PC-9 (cell line): ENCODE results near the gene DOCK1. TPM values are rescaled to one million over a fixed set of nuclear protein-coding genes. Genes with fewer than 3 reads are reported as not detected.

Source experiments
- BruUV-seq: library from RNA; stranded (reverse); fragments of 400-500 nt; replicated peaks from 2 replicates; lab custom pipeline; 2021; lab: Mats Ljungman, UMichigan
- CTCF ChIA-PET: fragments of 300-600 bp; sonication (Branson Sonifier 250); formaldehyde crosslinking; loops from one replicate; lab custom pipeline; 2022; ENCODE audit warnings: antibody characterized with exemption; lab: Charles Lee
- POLR2A ChIA-PET: fragments of 300-600 bp; sonication (Branson Sonifier 250); formaldehyde crosslinking; loops from one replicate; lab custom pipeline; 2022; ENCODE audit warnings: antibody characterized with exemption; ENCODE audit not compliant: unreplicated experiment; lab: Charles Lee
- DNase-seq, 2 experiments: peaks; one replicate each; pipeline versions ENCODE4 v3.0.0 to v3.0.0-alpha.2; 2015 to 2022; ENCODE audit warnings: mixed read lengths in 1 of 2
- H2AFZ ChIP-seq: fragments of 200-600 bp; sonication (generic); 2 replicates; pipeline ENCODE4 v1.8.1; 2017; ENCODE audit warnings: antibody characterized with exemption
- H3F3A ChIP-seq: fragments of 200-600 bp; sonication (generic); 2 replicates; pipeline ENCODE4 v1.8.1; 2017; ENCODE audit warnings: antibody characterized with exemption, mild to moderate bottlenecking, low read depth; ENCODE audit not compliant: insufficient read depth
- H3K27ac ChIP-seq: fragments of 200-600 bp; sonication (generic); 2 replicates; pipeline ENCODE4 v1.6.1; 2016; ENCODE audit warnings: mixed run types
- H3K27me3 ChIP-seq: fragments of 200-600 bp; sonication (generic); 2 replicates; pipeline ENCODE4 v1.6.1; 2016; ENCODE audit warnings: low read depth, mixed run types; ENCODE audit not compliant: insufficient read depth
- H3K36me3 ChIP-seq: fragments of 200-600 bp; sonication (generic); 2 replicates; pipeline ENCODE4 v1.6.1; 2016; ENCODE audit warnings: low read depth, mixed run types
- H3K4me1 ChIP-seq: fragments of 200-600 bp; sonication (generic); replicated peaks from 2 replicates; pipeline ENCODE4 v1.6.1; 2016; ENCODE audit warnings: mixed run types; ENCODE audit not compliant: insufficient read depth
- H3K4me2 ChIP-seq: fragments of 200-600 bp; sonication (generic); 2 replicates; pipeline ENCODE4 v1.6.1; 2017; ENCODE audit warnings: mixed run types
- H3K4me3 ChIP-seq: fragments of 200-600 bp; sonication (generic); 2 replicates; pipeline ENCODE4 v1.6.1; 2016; ENCODE audit warnings: mixed run types
- H3K79me2 ChIP-seq: fragments of 200-600 bp; sonication (generic); 2 replicates; pipeline ENCODE4 v1.6.1; 2017; ENCODE audit warnings: low read depth, mixed run types
- H3K9me2 ChIP-seq: fragments of 200-600 bp; sonication (generic); 2 replicates; pipeline ENCODE4 v1.8.1; 2017; ENCODE audit warnings: mild to moderate bottlenecking; ENCODE audit not compliant: insufficient read depth
- H3K9me3 ChIP-seq: fragments of 200-600 bp; sonication (generic); 2 replicates; pipeline ENCODE4 v1.8.1; 2016; ENCODE audit warnings: low read depth; ENCODE audit not compliant: insufficient read depth
- H4K20me1 ChIP-seq: fragments of 200-600 bp; sonication (generic); 2 replicates; pipeline ENCODE4 v1.8.1; 2017; ENCODE audit not compliant: insufficient read depth
- CTCF ChIP-seq: fragments of 200-600 bp; sonication (generic); conservative IDR thresholded peaks from 2 replicates; pipeline ENCODE4 v1.6.1; 2017; ENCODE audit warnings: mixed run types, antibody characterized with exemption, mild to moderate bottlenecking, moderate library complexity
- EZH2 ChIP-seq: fragments of 200-600 bp; sonication (generic); IDR thresholded peaks from 2 replicates; pipeline ENCODE4 v1.8.0; 2017; ENCODE audit warnings: antibody characterized with exemption, low read depth
- intact Hi-C: fragments of 100-400 bp; cut with micrococcal nuclease; formaldehyde crosslinking; loops from one replicate; pipeline ENCODE4 v1.10.0; 2022; ENCODE audit not compliant: unreplicated experiment
- total RNA-seq: library from RNA; stranded (reverse); gene quantifications from 2 replicates; pipeline ENCODE4 v1.2.3, GENCODE V29; 2021

Gene DOCK1
- total RNA-seq, 1 experiment from 2014 or later, result 24.8 TPM

- intact Hi-C loops, result no loop called here
- TF ChIP-seq CTCF (no peak), EZH2 (no peak)
- Histone ChIP-seq H2AFZ (no peak overlapping the region), H3K36me3 (no peaks in the 10 kb centered on the region), H3K4me2 (no peak overlapping the region), H3K4me3 (no peak overlapping the region), H3K4me1 (no peaks in the 10 kb centered on the region), H3F3A (no peaks in the 10 kb centered on the region), H3K27me3 (no peaks in the 10 kb centered on the region), H3K79me2 (no peaks in the 10 kb centered on the region), H4K20me1 (no peaks in the 10 kb centered on the region), H3K27ac (no peak overlapping the region), H3K9me2 (no peaks in the 10 kb centered on the region), H3K9me3 (no peaks in the 10 kb centered on the region)
- BruUV-seq, result no TSS peak
- no peak for DNase-seq
- POLR2A ChIA-PET, result no interaction called here
- CTCF ChIA-PET, result no interaction called here
These were observed 165.9 kb downstream of the DOCK1 start for GRCh38 chr10:127071126-127071525.

DNA sequence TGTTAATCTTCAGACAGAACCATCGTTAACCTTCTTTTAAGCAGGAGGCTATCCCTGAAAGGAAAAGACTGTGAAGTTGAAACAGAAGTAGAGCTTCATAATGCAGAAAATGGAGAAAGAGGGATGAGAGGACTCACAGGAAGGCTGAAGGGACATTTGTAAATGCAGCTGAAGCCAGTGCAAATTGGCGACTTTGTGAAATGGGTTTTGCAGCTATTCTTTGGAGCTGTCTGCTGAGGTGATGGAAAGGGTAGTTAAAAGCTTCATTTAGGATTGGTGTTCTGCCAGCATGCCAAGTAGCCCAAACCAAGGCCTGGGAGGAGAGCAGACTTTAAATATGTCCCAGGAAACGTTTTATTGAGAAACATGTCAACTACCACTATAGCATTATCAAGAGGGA, 168.4 kb downstream of the DOCK1 start:
- Histone ChIP-seq H3K79me2 (no peaks in the 10 kb centered on the region), H3K4me2 (no peak overlapping the region), H3K9me3 (no peaks in the 10 kb centered on the region), H2AFZ (no peak overlapping the region), H3F3A (no peaks in the 10 kb centered on the region), H4K20me1 (no peaks in the 10 kb centered on the region), H3K9me2 (no peaks in the 10 kb centered on the region), H3K4me1 (no peaks in the 10 kb centered on the region), H3K36me3 (no peaks in the 10 kb centered on the region), H3K4me3 (no peak overlapping the region), H3K27me3 (no peaks in the 10 kb centered on the region), H3K27ac (no peak overlapping the region)
- DNase-seq, result no peak
- intact Hi-C loops, result no loop called here
- BruUV-seq, result no TSS peak
- ChIA-PET CTCF (no interaction called here), POLR2A (no interaction called here)
- TF ChIP-seq CTCF (no peak), EZH2 (no peak)

- no peaks in the 10 kb centered on the region for H3K36me3 ChIP-seq
- H3K79me2 ChIP-seq, result no peaks in the 10 kb centered on the region
- CTCF ChIA-PET, result no interaction called here
These were observed 174.2 kb downstream of the DOCK1 start for GRCh38 chr10:127079392-127079791.

More at GRCh38 chr10:127079392-127079791, 174.2 kb downstream of the DOCK1 start:
- Histone ChIP-seq H3K27ac (no peak overlapping the region), H3K4me3 (no peak overlapping the region), H3K4me1 (no peaks in the 10 kb centered on the region), H3K9me2 (no peaks in the 10 kb centered on the region), H3K9me3 (no peaks in the 10 kb centered on the region), H4K20me1 (no peaks in the 10 kb centered on the region), H3F3A (no peaks in the 10 kb centered on the region), H3K27me3 (no peaks in the 10 kb centered on the region), H2AFZ (no peak overlapping the region), H3K4me2 (no peak overlapping the region)
- intact Hi-C loops, result no loop called here
- TF ChIP-seq EZH2, result no peak
- no peak for TF ChIP-seq CTCF
- POLR2A ChIA-PET, result no interaction called here
- DNase-seq, result no peak
- no TSS peak for BruUV-seq
